Iris pigment epithelial cell (primary cell): Measurements from ENCODE around the gene SDK1.
"Not testable (repeated sequence)": the region's sequence is repeated elsewhere in the genome, so short reads cannot be mapped to it uniquely, and the experiment has no call there.

Experiments
- DNase-seq: peaks from one replicate; pipeline ENCODE4 v3.0.0-alpha.2; 2011; ENCODE audit warnings: low read depth

SDK1 gene

DNA sequence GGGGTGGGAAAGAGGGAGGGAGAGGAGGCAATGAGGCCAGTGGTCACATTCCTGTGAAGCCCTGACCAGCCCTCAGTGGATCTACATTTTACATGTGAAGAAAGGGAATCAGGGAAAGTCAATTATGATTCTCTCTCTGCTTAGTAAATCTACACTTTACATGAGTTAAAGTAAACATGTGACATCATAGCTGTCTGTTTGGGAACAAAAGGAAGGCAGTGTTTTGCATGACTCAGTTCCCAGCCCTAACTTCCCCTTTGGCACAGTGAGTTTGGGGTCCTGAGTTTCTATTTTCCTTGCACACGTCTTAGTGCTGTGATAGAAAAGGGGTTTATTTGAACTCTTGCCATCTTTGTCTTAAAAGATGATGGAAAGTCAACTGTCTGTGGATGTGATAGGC, 615.1 kb downstream of the SDK1 start:
- peak; percentile 75 for DNase-seq

DNA sequence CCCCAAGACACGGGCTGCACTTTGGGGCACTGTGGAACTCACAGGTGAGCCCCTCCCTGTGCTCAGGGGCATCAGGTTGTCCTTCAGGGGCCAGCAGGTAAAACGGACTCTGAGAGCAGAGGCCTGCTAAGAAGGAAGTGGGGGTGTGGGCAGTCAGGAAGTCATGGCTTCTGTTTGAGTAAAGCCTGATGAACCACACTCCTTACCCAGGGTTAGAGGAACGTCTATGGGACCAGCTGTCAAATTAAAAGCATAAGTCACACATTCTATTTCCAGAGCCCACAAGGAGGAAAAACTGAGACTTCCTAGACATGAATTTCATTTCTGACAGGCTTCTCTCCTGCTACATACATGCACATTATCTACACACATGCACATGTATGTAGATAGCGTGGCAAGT, 616.4 kb downstream of the SDK1 start:
- DNase-seq = no peak

DNA sequence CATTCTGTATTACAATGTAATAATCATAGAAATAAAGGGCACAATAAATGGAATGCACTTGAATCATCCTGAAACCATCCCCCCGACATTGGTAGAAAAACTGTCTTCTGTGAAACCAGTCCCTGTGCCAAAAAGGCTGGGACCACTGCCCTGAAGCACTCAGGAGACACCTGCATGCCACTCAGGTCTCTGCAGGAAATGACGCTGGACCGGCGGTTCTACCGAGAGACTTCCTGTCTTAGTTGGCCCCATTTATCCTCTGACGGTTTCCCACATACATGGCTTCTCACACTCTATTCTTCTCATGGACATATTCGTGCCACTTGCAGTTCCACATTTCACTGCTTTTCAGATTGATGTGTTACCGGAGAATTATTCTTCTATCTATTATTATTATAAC, 617.5 kb downstream of the SDK1 start:
- DNase-seq = no peak

DNA sequence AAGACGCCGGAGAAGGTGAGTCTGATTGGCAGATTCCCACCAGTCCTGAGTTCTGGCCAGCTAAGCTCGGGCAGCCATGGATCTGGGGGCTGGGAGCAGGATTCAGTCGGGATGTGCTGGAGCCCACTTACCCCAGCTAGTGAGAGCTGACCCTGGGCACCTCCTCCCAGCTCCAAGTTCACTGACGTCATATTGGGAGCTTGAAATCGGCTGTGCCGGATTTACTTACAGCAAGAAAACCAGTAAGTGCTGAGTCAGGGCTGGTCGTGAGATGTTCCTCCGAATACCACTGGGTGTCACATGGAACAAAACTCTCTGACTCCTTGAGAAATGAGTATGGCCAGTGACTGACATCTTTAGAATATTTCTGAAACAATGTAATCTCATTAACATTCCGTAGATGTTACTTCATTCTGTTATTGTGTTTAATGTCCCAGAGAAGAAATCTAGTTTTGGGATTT, 621.2 kb downstream of the SDK1 start:
- peak; percentile 98 for DNase-seq

GRCh38 chr7:3923307-3923918, 622.4 kb downstream of the SDK1 start:
- DNase-seq = no peak

GRCh38 chr7:3924277-3924676, 623.2 kb downstream of the SDK1 start:
- DNase-seq = no peak

GRCh38 chr7:3927446-3928110, 626.5 kb downstream of the SDK1 start:
- no peak for DNase-seq

- DNase-seq = no peak
Observed at GRCh38 chr7:3928727-3929515, 627.9 kb downstream of the SDK1 start.

GRCh38 chr7:3931843-3932242, 630.8 kb downstream of the SDK1 start:
- no peak for DNase-seq

- DNase-seq = no peak
Observed at GRCh38 chr7:3937146-3937545, 636.1 kb downstream of the SDK1 start.

- DNase-seq = no peak
Observed at GRCh38 chr7:3937605-3938004, 636.6 kb downstream of the SDK1 start.

DNA sequence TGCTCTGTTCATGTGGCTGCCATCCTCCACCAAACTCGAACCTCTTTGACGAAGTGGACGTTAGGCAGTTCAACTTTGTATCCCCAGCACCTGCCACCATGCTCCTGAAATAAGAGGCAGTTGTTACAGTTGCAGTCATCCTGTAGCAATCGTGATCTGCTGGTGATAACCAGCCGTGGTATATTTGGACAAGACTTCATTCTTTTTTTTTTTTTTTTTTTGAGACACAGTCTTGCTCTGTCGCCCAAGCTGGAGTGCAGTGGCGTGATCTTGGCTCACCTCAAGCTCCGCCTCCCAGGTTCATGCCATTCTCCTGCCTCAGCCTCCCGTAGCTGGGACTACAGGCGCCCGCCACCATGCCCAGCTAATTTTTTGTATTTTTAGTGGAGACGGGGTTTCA, 640.7 kb downstream of the SDK1 start:
- DNase-seq = not testable (repeated sequence)

DNA sequence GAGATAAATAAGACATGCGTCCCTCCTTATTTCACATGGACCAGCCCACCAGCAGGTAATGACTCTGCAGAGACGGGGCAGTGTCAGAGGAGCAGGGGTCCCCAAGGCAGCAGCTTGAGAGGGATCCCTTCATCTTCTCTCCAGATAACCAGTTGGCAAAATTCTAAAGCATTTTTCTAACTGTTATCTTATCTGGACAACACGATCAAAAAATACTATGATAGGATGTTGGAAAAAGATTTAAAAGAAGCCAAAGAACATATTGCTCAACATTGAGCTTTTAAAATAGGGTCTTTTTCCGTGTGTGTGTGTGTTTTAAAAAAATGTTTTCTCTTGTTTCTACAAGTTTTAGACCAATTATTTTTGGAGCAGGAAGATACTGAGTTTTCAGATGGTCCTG, 641.2 kb downstream of the SDK1 start:
- no peak for DNase-seq

DNA sequence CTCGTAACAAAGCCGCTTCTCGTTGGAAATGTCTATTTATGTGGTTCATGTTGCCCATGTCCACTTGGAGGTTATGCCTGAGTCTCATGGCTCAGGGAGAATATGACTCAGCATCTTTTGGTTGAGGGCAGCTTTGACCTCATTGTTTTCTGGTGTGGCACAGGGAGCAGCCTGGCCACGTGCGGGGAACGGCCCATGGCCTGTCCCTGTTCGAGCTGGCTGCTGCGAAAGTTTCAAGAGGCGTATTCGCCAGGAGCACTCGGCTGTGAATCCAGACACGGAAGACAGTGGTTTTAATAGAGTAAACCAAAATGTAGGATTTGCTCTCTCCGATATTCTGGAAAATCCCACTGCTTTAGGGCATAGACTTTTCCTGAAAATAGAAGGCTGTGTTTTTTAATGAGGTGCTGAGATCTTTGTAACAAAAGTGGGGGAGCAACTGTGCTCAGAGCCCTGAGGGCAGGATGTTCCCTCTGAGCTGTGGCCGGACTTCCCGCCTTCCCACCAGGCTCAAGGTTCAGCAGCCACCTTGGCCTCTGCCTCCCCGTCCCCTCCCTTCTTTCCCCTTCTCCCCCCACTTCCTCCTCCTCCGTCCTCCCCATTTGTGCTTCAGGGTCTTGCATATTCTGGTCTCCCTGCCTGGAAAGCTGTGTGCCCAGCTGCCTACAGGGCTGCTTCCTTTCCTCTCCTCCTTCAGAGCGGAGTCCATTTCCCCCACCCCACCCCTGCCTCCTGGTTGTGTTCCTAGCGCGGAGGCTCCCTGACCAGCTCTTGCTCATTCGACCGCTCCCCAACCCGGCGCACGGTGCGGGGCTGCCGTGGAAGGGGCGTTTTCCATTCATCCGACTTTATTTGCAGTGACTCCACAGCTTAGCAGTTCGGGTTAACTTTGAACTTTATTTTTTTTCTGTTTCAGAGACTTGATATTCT, 642.0 kb downstream of the SDK1 start:
- DNase-seq = peak; percentile 14

GRCh38 chr7:3943779-3944520, 642.9 kb downstream of the SDK1 start:
- no peak for DNase-seq

DNA sequence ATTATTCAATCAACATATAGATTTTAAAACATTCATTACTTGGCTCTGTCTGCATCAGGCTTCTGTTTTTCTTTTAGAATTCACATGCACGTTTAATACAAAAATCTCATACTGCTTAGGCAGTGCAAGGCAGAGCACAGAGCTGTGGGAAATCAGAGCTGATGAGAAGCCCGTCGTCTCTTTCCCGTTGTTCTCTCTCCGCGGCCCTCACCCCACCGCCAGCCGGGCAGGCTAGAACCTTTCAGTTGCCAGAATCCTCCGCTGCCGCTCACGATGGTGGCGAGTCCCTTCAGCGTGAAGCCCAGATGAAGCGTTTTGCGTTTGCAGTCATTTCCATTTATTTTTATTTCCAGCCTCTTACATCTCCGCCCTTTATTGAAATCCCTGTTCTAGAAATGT, 648.2 kb downstream of the SDK1 start:
- peak; percentile 18 for DNase-seq

GRCh38 chr7:3950249-3950648, 649.2 kb downstream of the SDK1 start:
- DNase-seq = no peak

- DNase-seq = no peak
Observed at GRCh38 chr7:3951316-3952055, 650.4 kb downstream of the SDK1 start.

- DNase-seq = no peak
Observed at GRCh38 chr7:3953133-3953532, 652.1 kb downstream of the SDK1 start.

DNA sequence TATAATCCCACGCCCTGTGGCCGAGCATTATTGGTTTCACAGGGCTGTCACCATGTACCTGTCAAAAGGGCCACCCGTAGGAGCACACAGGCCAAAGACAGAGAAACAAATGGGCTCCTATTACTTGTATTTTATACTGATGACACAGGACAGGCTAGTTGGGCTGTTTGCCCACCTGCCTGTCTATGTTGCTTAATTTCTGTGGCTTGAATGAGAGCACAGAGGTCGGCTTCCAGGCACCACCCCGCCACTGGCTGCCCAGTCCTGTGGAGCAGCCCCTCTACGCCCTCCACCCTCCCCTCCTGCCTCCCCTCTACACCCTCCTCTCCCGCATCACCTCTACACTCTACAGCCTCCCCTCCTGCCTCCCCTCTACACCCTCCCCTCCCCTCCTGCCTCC, 652.9 kb downstream of the SDK1 start:
- DNase-seq = no peak

- DNase-seq = no peak
Observed at GRCh38 chr7:3955026-3955425, 654.0 kb downstream of the SDK1 start.
